ENCODE measurements around the gene TRIM40. TPM values are rescaled to one million over a fixed set of nuclear protein-coding genes. Genes with fewer than 3 reads are reported as not detected.

The TRIM40 gene
- total RNA-seq, 1 donor from 2014 or later, result not detected

- H3K36me3 ChIP-seq (ENCODE audit: control insufficient read depth, insufficient read depth, low read length), result no peaks in the 10 kb centered on the region
- no peak overlapping the region for H3K4me3 ChIP-seq (ENCODE audit: low read depth, low read length)
- no peak for DNase-seq (ENCODE audit: low read depth)
- no peak for TF ChIP-seq CTCF (IDR thresholded peaks at IDR 0.05; ENCODE audit: insufficient read depth, low read length, poor library complexity, severe bottlenecking)
- H3K27me3 ChIP-seq (ENCODE audit: control insufficient read depth, insufficient read depth, low read length), result peaks cover 3% of the 10 kb centered on the region
These were observed 22.1 kb downstream of the TRIM40 start for GRCh38 chr6:30157999-30158398.

- Histone ChIP-seq H3K36me3 (ENCODE audit: control insufficient read depth, insufficient read depth, low read length) (no peaks in the 10 kb centered on the region), H3K4me3 (ENCODE audit: low read depth, low read length) (no peak overlapping the region), H3K27me3 (ENCODE audit: control insufficient read depth, insufficient read depth, low read length) (peaks cover 5% of the 10 kb centered on the region)
- no peak for TF ChIP-seq CTCF (IDR thresholded peaks at IDR 0.05; ENCODE audit: insufficient read depth, low read length, poor library complexity, severe bottlenecking)
- DNase-seq (ENCODE audit: low read depth), result no peak
These were observed 22.6 kb downstream of the TRIM40 start for GRCh38 chr6:30158475-30159040.

GRCh38 chr6:30160008-30160784 lies 24.3 kb downstream of the TRIM40 start:
- H3K4me3 ChIP-seq (ENCODE audit: low read depth, low read length), result no peak overlapping the region
- no peak for DNase-seq (ENCODE audit: low read depth)
- peaks cover 5% of the 10 kb centered on the region for H3K27me3 ChIP-seq (ENCODE audit: control insufficient read depth, insufficient read depth, low read length)
- no peaks in the 10 kb centered on the region for H3K36me3 ChIP-seq (ENCODE audit: control insufficient read depth, insufficient read depth, low read length)
- no peak for TF ChIP-seq CTCF (IDR thresholded peaks at IDR 0.05; ENCODE audit: insufficient read depth, low read length, poor library complexity, severe bottlenecking)

GRCh38 chr6:30160785-30161531 lies 25.0 kb downstream of the TRIM40 start, which contains the start of gene TRIM10:
Gene TRIM10, minus strand, starts transcription at chr6:30161211. Its CDS starts 353 bp downstream, at chr6:30160858.
- Histone ChIP-seq H3K27me3 (ENCODE audit: control insufficient read depth, insufficient read depth, low read length) (peaks cover 5% of the 10 kb centered on the region), H3K4me3 (ENCODE audit: low read depth, low read length) (no peak within 1 kb of the TSS), H3K36me3 (ENCODE audit: control insufficient read depth, insufficient read depth, low read length) (no peaks in the 10 kb centered on the region)
- TF ChIP-seq CTCF (IDR thresholded peaks at IDR 0.05; ENCODE audit: insufficient read depth, low read length, poor library complexity, severe bottlenecking), result no peak
- DNase-seq (ENCODE audit: low read depth), result no peak

GRCh38 chr6:30162265-30163089 lies 26.5 kb downstream of the TRIM40 start:
- peaks cover 11% of the 10 kb centered on the region for H3K27me3 ChIP-seq (ENCODE audit: control insufficient read depth, insufficient read depth, low read length)
- H3K4me3 ChIP-seq (ENCODE audit: low read depth, low read length), result no peak overlapping the region
- DNase-seq (ENCODE audit: low read depth), result no peak
- no peaks in the 10 kb centered on the region for H3K36me3 ChIP-seq (ENCODE audit: control insufficient read depth, insufficient read depth, low read length)
- TF ChIP-seq CTCF (IDR thresholded peaks at IDR 0.05; ENCODE audit: insufficient read depth, low read length, poor library complexity, severe bottlenecking), result no peak

Measured in kidney epithelial cell (primary cell).